ENCODE results near the gene QSER1.

- no peak for TF ChIP-seq CTCF (IDR thresholded peaks at IDR 0.05)
- TF ChIP-seq POLR2A (IDR thresholded peaks at IDR 0.05): no peak
Observed at GRCh38 chr11:32902089-32902665, 9.6 kb downstream of the QSER1 start.

All from body of pancreas (tissue), 4 donors.